IMR-90 (cell line): Measurements from ENCODE around the gene TTLL11. TPM values are rescaled to one million over a fixed set of nuclear protein-coding genes. Genes with fewer than 3 reads are reported as not detected.
A peak's percentile ranks its signal among the peaks of the same experiment; 100 is the strongest.

Experiments used
- ATAC-seq: fragments of 200-7000 bp; cut with Tn5 transposase; 2 replicates; pipeline ENCODE4 v1.9.1; 2020; ENCODE audit warnings: low read depth, mild to moderate bottlenecking, moderate library complexity
- BruUV-seq: library from RNA; stranded (reverse); fragments of 400-500 nt; replicated peaks from 2 replicates; lab custom pipeline; 2021; lab: Mats Ljungman, UMichigan
- CTCF ChIA-PET: fragments of 300-600 bp; formaldehyde crosslinking; extraction: SDS; loops from one replicate; lab custom pipeline; 2021; ENCODE audit warnings: antibody characterized with exemption; lab: Yijun Ruan, JAX
- POLR2A ChIA-PET: fragments of 300-600 bp; sonication (Branson Sonifier 250); formaldehyde crosslinking; loops from one replicate; lab custom pipeline; 2022; ENCODE audit warnings: antibody characterized with exemption; ENCODE audit not compliant: unreplicated experiment; lab: Charles Lee
- DNase-seq: peaks from one replicate; pipeline ENCODE4 v3.0.0; 2013
- H2AFZ ChIP-seq: replicated peaks from 2 replicates; pipeline ENCODE3; 2013; ENCODE audit warnings: low read length, mild to moderate bottlenecking; ENCODE audit not compliant: poor library complexity
- H2AK5ac ChIP-seq: 2 replicates; pipeline ENCODE4 v1.6.1; 2013; ENCODE audit warnings: low read depth, low read length, inconsistent platforms
- H2AK9ac ChIP-seq: replicated peaks from 2 replicates; pipeline ENCODE3; 2013; ENCODE audit warnings: mild to moderate bottlenecking, low read depth, low read length, moderate library complexity; ENCODE audit not compliant: poor library complexity
- H2BK120ac ChIP-seq: 2 replicates; pipeline ENCODE4 v1.6.1; 2013; ENCODE audit warnings: low read depth, low read length, inconsistent platforms
- H2BK15ac ChIP-seq: 3 replicates; pipeline ENCODE4 v1.6.1; 2013; ENCODE audit warnings: low read depth, low read length, inconsistent platforms
- H2BK20ac ChIP-seq: 2 replicates; pipeline ENCODE4 v1.6.1; 2013; ENCODE audit warnings: low read depth, mild to moderate bottlenecking, inconsistent platforms, low read length, moderate library complexity
- H2BK5ac ChIP-seq: 2 replicates; pipeline ENCODE4 v1.6.1; 2013; ENCODE audit warnings: mild to moderate bottlenecking, low read depth, low read length, inconsistent platforms; ENCODE audit not compliant: poor library complexity, severe bottlenecking
- H3K14ac ChIP-seq: replicated peaks from 2 replicates; pipeline ENCODE4 v1.6.1; 2013; ENCODE audit warnings: low read depth, low read length, inconsistent platforms
- H3K18ac ChIP-seq: 2 replicates; pipeline ENCODE4 v1.6.1; 2013; ENCODE audit warnings: low read depth, low read length, control low read depth
- H3K23ac ChIP-seq: 2 replicates; pipeline ENCODE4 v1.6.1; 2013; ENCODE audit warnings: low read depth, low read length, inconsistent platforms
- H3K27ac ChIP-seq: 2 replicates; pipeline ENCODE4 v1.5.1; 2013; ENCODE audit warnings: mild to moderate bottlenecking, control low read depth, low read length; ENCODE audit not compliant: insufficient read depth
- H3K27me3 ChIP-seq: 2 replicates; pipeline ENCODE4 v1.6.1; 2013; ENCODE audit warnings: low read length; ENCODE audit not compliant: control insufficient read depth, insufficient read depth
- H3K36me3 ChIP-seq: 2 replicates; pipeline ENCODE4 v1.6.1; 2013; ENCODE audit warnings: low read length, mixed read lengths; ENCODE audit not compliant: control insufficient read depth, insufficient read depth
- H3K4ac ChIP-seq: 2 replicates; pipeline ENCODE4 v1.6.1; 2013; ENCODE audit warnings: low read depth, low read length, inconsistent platforms
- H3K4me1 ChIP-seq: 2 replicates; pipeline ENCODE4 v1.6.1; 2013; ENCODE audit warnings: low read length, mixed read lengths; ENCODE audit not compliant: control insufficient read depth, insufficient read depth
- H3K4me2 ChIP-seq: 2 replicates; pipeline ENCODE4 v1.6.1; 2013; ENCODE audit warnings: low read depth, mild to moderate bottlenecking, control low read depth, low read length, moderate library complexity
- H3K4me3 ChIP-seq: 2 replicates; pipeline ENCODE4 v1.5.1; 2013; ENCODE audit warnings: low read depth, mild to moderate bottlenecking, control low read depth, low read length, moderate library complexity; ENCODE audit not compliant: insufficient read depth
- H3K56ac ChIP-seq: 2 replicates; pipeline ENCODE4 v1.6.1; 2013; ENCODE audit warnings: low read length, inconsistent platforms; ENCODE audit not compliant: insufficient read depth; ENCODE audit errors: extremely low read depth
- H3K79me1 ChIP-seq, 2 experiments: 2 replicates each; pipeline ENCODE4 v1.6.1; 2013; ENCODE audit warnings: low read length in 2 of 2, inconsistent platforms in 1 of 2, low read depth in 1 of 2
- H3K9ac ChIP-seq: 2 replicates; pipeline ENCODE4 v1.6.1; 2013; ENCODE audit warnings: low read depth, low read length, control low read depth
- H3K9me1 ChIP-seq: 2 replicates; pipeline ENCODE4 v1.6.1; 2013; ENCODE audit warnings: low read length, inconsistent platforms; ENCODE audit not compliant: insufficient read depth
- H3K9me3 ChIP-seq: 2 replicates; pipeline ENCODE4 v1.6.1; 2013; ENCODE audit warnings: low read length; ENCODE audit not compliant: control insufficient read depth, insufficient read depth
- H4K20me1 ChIP-seq: 2 replicates; pipeline ENCODE4 v1.6.1; 2013; ENCODE audit warnings: low read length, inconsistent platforms; ENCODE audit not compliant: insufficient read depth
- H4K5ac ChIP-seq: 2 replicates; pipeline ENCODE4 v1.6.1; 2013; ENCODE audit warnings: mild to moderate bottlenecking, low read depth, low read length, control low read depth
- H4K8ac ChIP-seq, 2 experiments: 2 replicates each; pipeline ENCODE4 v1.6.1; 2013; ENCODE audit warnings: low read depth in 2 of 2, low read length in 2 of 2, control low read depth in 1 of 2, inconsistent platforms in 1 of 2
- H4K91ac ChIP-seq: 2 replicates; pipeline ENCODE4 v1.6.1; 2013; ENCODE audit warnings: low read depth, low read length, inconsistent platforms; ENCODE audit not compliant: insufficient read depth
- BHLHE40 ChIP-seq: fragments of 150-350 bp; IDR thresholded peaks from 2 replicates; pipeline ENCODE4 v1.6.1; 2016; ENCODE audit warnings: mild to moderate bottlenecking, low read depth, low read length
- CEBPB ChIP-seq: IDR thresholded peaks from 2 replicates; pipeline ENCODE4 v1.6.1; 2012; ENCODE audit warnings: low read depth, low read length, improper control_type of control experiment
- CHD1 ChIP-seq: IDR thresholded peaks from 2 replicates; pipeline ENCODE4 v1.6.1; 2012; ENCODE audit warnings: low read depth, low read length, improper control_type of control experiment
- CTCF ChIP-seq: conservative IDR thresholded peaks from 2 replicates; pipeline ENCODE4 v1.5.1; 2012; ENCODE audit warnings: mild to moderate bottlenecking, low read depth, low read length, improper control_type of control experiment
- FOS ChIP-seq: fragments of 150-350 bp; IDR thresholded peaks from 2 replicates; pipeline ENCODE4 v1.6.1; 2016; ENCODE audit warnings: low read depth, low read length
- MAFK ChIP-seq: IDR thresholded peaks from 2 replicates; pipeline ENCODE4 v1.6.1; 2012; ENCODE audit warnings: low read depth, low read length, improper control_type of control experiment
- MAZ ChIP-seq: IDR thresholded peaks from 2 replicates; pipeline ENCODE4 v1.6.1; 2012; ENCODE audit warnings: low read depth, mild to moderate bottlenecking, low read length, improper control_type of control experiment, moderate library complexity, borderline replicate concordance
- MXI1 ChIP-seq: IDR thresholded peaks from 2 replicates; pipeline ENCODE4 v1.6.1; 2012; ENCODE audit warnings: low read depth, mild to moderate bottlenecking, low read length, moderate library complexity, borderline replicate concordance
- NFE2L2 ChIP-seq: fragments of 150-350 bp; IDR thresholded peaks from 2 replicates; pipeline ENCODE4 v1.6.1; 2016; ENCODE audit warnings: low read depth, mild to moderate bottlenecking, low read length
- RAD21 ChIP-seq: IDR thresholded peaks from 2 replicates; pipeline ENCODE4 v1.6.1; 2012; ENCODE audit warnings: low read length, improper control_type of control experiment
- RCOR1 ChIP-seq: IDR thresholded peaks from 2 replicates; pipeline ENCODE4 v1.6.1; 2012; ENCODE audit warnings: mild to moderate bottlenecking, low read length, improper control_type of control experiment; ENCODE audit not compliant: insufficient replicate concordance
- RFX5 ChIP-seq: IDR thresholded peaks from 2 replicates; pipeline ENCODE4 v1.8.0; 2012; ENCODE audit warnings: low read depth, mild to moderate bottlenecking, low read length, moderate library complexity
- USF2 ChIP-seq: fragments of 150-350 bp; IDR thresholded peaks from 2 replicates; pipeline ENCODE4 v1.6.1; 2017; ENCODE audit warnings: mild to moderate bottlenecking, antibody characterized with exemption, low read length, low read depth
- WGBS, 2 experiments: methylation state at CpG; one replicate each; pipeline versions ENCODE4 v1.1.5 to v1.1.7; 2013; ENCODE audit warnings: missing lambda C conversion rate in 2 of 2; ENCODE audit not compliant: insufficient read length in 1 of 2; ENCODE audit errors: extremely low coverage in 2 of 2; 5-methylcytosine and 5-hydroxymethylcytosine counted together
- dilution Hi-C: fragments of 300-500 bp; cut with HindIII; formaldehyde crosslinking; loops from one replicate; pipeline ENCODE4 v1.14.3; 2018; ENCODE audit warnings: low sequenced_read_pairs; ENCODE audit not compliant: unreplicated experiment
- in situ Hi-C: fragments of 300-500 bp; cut with MboI; formaldehyde crosslinking; loops from 3 replicates; pipeline ENCODE4 v1.14.3; 2019; ENCODE audit warnings: low sequenced_read_pairs, inconsistent platforms, mixed read lengths
- intact Hi-C: fragments of 100-400 bp; cut with micrococcal nuclease; formaldehyde crosslinking; loops from 2 replicates; pipeline ENCODE4 v1.10.0; 2022
- polyA plus RNA-seq, 3 experiments: library from polyadenylated mRNA; depleted of rRNA; stranded (reverse); fragments of >200 nt; gene quantifications; 2 replicates each; pipeline ENCODE4 v1.2.3, GENCODE V29; 2012; ENCODE audit warnings: low replicate concordance in 1 of 3
- total RNA-seq: library from RNA; depleted of rRNA; stranded (reverse); fragments of >200 nt; gene quantifications from 2 replicates; pipeline ENCODE4 v1.2.3, GENCODE V29; 2012

TTLL11 gene
- total and polyA plus RNA-seq, 2 of the 4 experiments (the other 2 are of a cell fraction), result 2.0 to 4.6 TPM

- Histone ChIP-seq H4K5ac (no peak overlapping the region), H2BK20ac (no peak overlapping the region), H2BK15ac (no peak overlapping the region), H2AK5ac (peak overlapping the region; percentile 44), H4K20me1 (no peaks in the 10 kb centered on the region), H3K4me2 (no peak overlapping the region), H3K27me3 (no peaks in the 10 kb centered on the region), H3K14ac (no peak overlapping the region), H2AK9ac (peak overlapping the region; percentile 71), H3K9ac (no peak overlapping the region), H3K79me1 (no peaks in the 10 kb centered on the region), H4K8ac (no peak overlapping the region; a peak in 1 of 4 replicates), H3K9me3 (no peaks in the 10 kb centered on the region), H2BK5ac (no peak overlapping the region), H3K23ac (no peak overlapping the region), H3K27ac (no peak overlapping the region), H3K4ac (peak overlapping the region; percentile 12; the same call in 1 of the 2 replicates), H2AFZ (no peak overlapping the region), H2BK120ac (no peak overlapping the region), H3K9me1 (peaks cover 9% of the 10 kb centered on the region), H3K4me3 (no peak overlapping the region), H3K56ac (no peak overlapping the region), H3K36me3 (no peaks in the 10 kb centered on the region), H3K4me1 (peaks cover 4% of the 10 kb centered on the region), H4K91ac (no peak overlapping the region; the same call in 1 of the 2 replicates), H3K18ac (no peak overlapping the region)
- BruUV-seq, result no TSS peak
- DNase-seq, result no peak
- dilution Hi-C loops, result no loop called here
- no peak for ATAC-seq
- intact Hi-C loops, result no loop called here
- ChIA-PET CTCF (no interaction called here), POLR2A (no interaction called here)
- TF ChIP-seq RFX5 (no peak), MAFK (no peak), USF2 (no peak), CTCF (no peak), NFE2L2 (no peak), CHD1 (no peak), RCOR1 (no peak), CEBPB (no peak), BHLHE40 (no peak), MAZ (no peak), MXI1 (no peak), FOS (no peak), RAD21 (no peak)
- 100% methylated on average over 1 of the region's 10 CpGs; no CpG with 5 or more reads in 1 of the 2 experiments for WGBS, 2 experiments
- in situ Hi-C loops, result no loop called here
Measured at GRCh38 chr9:121914604-121915303, 178.4 kb downstream of the TTLL11 start.
